ENCODE measurements around the gene PEAK3.

Gene PEAK3

GRCh38 chr19:2306971-2307370, 25.0 kb upstream of the PEAK3 start:
- TF ChIP-seq CTCF (conservative IDR thresholded peaks at IDR 0.05; ENCODE audit: low read length), result no peak
- no peak for DNase-seq (ENCODE audit: low read depth)
- no peak overlapping the region for H3K4me3 ChIP-seq (ENCODE audit: low read length)

- TF ChIP-seq CTCF (conservative IDR thresholded peaks at IDR 0.05; ENCODE audit: low read length), result no peak
- H3K4me3 ChIP-seq (ENCODE audit: low read length), result no peak overlapping the region
- DNase-seq (ENCODE audit: low read depth), result no peak
Observed at GRCh38 chr19:2306281-2306806, 24.4 kb upstream of the PEAK3 start.

GRCh38 chr19:2305452-2306280, 23.7 kb upstream of the PEAK3 start:
- no peak overlapping the region for H3K4me3 ChIP-seq (ENCODE audit: low read length)
- no peak for TF ChIP-seq CTCF (conservative IDR thresholded peaks at IDR 0.05; ENCODE audit: low read length)
- no peak for DNase-seq (ENCODE audit: low read depth)

- TF ChIP-seq CTCF (conservative IDR thresholded peaks at IDR 0.05; ENCODE audit: low read length), result no peak
- H3K4me3 ChIP-seq (ENCODE audit: low read length), result no peak overlapping the region
- DNase-seq (ENCODE audit: low read depth), result no peak
Observed at GRCh38 chr19:2303211-2303798, 21.3 kb upstream of the PEAK3 start.

DNA sequence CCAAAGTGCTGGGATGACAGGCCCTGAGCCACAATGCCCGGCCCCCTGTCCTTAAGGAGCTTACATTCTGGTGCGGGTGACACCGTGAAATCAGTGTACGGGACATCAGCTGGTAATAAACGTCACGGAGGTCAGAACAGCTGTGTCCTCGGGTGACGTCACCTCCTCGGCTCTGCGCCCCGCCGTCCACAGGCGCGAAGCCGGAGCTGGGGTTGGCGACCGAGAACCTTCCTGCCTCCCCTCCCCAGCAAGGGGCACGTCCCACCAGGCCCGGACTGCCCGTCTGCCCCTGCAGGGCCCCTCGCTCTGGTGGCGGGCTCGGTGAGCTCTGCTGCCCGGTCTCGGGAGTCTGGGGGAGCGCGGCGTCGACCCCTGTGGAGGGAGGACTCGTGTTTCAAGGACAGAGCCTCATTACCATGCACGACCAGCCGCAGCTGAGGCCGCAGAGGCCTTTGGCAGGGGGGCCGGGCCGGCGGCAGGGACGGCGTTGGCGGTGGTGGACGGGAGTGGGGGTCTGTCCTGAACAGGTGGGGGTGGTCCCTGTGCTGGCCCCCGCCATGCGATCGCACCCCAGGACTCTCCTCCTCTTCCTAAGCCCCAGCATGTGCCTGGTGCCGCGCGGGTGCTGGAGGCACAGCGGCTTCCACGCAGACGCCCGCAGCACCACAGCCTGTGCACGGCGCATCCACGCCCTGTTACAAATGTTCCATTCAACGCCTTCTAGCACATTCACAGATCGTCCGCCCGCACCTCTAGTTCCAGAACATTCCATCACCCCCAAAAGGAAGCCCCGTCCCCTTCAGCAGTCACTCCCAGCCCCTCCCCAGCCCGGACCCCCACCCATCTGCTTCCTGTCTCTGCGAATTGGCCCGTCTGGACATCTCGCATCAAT, 20.6 kb upstream of the PEAK3 start:
- no peak for TF ChIP-seq CTCF (conservative IDR thresholded peaks at IDR 0.05; ENCODE audit: low read length)
- DNase-seq (ENCODE audit: low read depth), result peak; percentile 46
- H3K4me3 ChIP-seq (ENCODE audit: low read length), result no peak overlapping the region

DNA sequence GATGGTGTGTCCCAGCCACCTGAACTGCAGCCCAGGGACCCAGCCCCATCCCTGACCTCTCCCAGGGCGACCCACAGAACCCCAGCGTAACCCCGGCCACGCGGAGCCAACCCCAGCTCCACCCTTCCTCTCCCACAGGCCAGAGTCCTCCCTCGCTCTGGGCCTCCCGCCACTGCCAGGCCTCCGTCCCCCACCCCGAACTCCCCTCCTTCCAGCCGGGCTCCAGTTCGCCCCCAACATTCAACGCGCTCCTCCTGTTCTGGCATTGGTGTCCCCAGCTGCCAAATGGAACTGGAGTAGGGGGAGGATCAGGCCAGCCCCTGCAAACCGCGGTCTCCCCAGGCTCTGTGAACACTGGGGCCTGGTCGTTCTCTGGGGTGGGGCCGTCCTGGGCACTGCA, 18.6 kb upstream of the PEAK3 start:
- TF ChIP-seq CTCF (conservative IDR thresholded peaks at IDR 0.05; ENCODE audit: low read length), result no peak
- H3K4me3 ChIP-seq (ENCODE audit: low read length), result no peak overlapping the region
- no peak for DNase-seq (ENCODE audit: low read depth)
